ENCODE measurements around the gene GRM7.

GRM7 gene

DNA sequence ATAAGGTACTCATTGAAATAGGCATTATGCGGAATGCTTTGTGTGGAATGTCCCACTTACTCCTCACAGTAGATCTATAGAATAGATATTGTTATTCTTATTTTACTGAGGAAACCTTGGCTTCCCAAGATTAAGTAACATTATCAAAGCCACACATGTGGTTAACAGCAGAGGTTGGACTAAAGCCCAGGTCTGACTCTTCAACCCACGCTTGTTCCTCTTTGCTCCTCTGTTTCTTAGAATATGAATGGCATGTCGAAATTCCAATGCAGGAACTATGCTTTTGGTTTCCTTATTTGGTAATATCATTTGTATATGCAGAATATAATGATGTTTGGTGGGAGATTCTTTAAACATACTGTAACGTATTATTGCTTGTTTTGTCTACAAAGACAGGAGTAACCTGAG is 821.9 kb downstream of the GRM7 start:
- no peak for DNase-seq

DNA sequence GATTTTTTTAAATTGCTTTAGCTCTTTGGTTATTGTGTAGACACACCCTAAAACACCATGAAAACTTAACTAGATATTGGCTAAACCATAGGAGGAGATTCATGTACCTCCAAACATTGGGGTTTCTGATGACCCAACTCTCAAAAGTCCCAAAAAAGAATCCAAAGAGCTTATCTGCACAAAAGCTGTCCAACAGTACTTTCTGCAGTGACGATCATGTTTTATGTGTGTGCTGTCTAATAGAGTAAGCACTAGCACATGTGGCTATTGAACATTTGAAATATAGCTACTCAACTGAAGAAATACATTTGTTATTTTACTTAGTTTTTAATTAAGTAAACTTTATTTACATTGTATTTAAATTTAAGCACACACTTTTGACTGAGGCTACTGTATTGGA is 822.5 kb downstream of the GRM7 start:
- no peak for DNase-seq

DNA sequence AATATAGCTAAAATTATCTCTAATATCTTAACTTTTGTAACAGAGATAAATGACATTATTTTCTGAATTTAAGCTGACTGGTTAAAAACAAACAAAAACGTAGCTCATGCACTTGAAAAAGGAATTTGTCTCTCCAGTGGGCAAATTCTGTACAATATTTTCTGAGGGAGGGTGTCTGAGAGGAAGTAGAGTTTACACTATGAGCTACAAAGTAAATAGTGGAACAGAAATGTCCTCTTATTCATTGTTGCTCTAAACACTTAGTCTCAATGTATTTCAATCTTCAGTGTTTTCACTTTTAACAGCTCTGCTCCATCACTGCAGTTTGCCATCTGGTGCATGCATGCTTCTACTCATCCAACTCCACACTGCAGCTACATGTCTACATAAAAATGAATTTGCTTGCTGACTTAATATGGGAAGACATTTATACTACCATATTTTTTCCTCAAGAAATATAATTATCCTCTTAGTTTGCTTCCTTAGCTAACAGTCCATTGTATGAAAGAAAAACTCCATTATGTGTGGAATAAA is 823.3 kb downstream of the GRM7 start:
- no peak for DNase-seq

DNA sequence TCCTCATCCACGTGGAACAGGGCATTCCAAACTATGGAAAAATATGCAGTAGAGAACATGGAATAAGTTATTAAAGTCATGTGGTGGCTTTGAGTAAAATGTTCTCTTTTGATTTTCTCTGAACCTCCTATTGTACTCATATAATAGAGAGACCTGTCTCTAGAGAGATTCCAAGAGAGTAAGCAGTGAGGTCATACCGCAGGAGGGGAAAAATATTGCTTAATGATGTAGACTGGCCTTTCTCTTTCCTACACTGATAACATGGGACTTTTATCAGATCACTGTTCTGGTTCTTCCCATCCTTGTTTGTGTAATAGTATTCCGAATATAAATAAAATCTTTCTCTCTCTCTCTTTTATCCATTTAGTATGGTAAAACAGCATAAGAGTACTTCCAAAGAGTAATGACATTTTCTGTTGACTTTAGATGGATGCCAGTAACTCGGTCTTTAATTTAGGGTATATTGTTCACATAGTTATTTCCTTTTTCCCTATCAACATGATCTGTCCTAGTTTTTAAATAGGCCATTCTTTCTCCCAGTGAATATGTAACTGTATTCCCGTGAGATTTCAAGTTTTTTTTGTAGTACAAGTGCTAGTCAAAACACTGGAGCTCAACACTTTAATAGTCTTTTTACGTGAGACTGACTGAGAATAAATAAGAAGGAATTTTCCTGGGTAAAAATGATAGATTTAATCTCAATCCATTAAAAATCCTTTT is 826.7 kb downstream of the GRM7 start:
- DNase-seq: no peak

DNA sequence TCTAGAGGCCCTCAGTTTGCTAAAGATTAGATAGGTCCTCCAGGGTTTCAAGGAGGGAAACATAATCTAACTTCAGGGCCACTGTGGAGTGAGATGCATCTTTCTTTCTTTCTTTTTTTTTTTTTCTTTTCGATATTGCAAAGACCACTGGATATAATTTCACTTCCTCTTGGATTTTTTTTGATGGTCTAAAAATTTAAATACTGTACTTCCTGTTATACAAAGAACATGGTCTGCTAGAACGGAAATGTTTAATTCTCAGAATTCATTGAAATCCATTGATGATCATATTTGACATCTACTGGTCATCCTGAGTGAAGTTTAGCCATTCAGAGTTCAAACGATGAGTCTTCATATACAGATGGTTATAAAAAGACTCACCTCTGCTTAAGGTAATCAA is 832.0 kb downstream of the GRM7 start:
- no peak for DNase-seq

DNA sequence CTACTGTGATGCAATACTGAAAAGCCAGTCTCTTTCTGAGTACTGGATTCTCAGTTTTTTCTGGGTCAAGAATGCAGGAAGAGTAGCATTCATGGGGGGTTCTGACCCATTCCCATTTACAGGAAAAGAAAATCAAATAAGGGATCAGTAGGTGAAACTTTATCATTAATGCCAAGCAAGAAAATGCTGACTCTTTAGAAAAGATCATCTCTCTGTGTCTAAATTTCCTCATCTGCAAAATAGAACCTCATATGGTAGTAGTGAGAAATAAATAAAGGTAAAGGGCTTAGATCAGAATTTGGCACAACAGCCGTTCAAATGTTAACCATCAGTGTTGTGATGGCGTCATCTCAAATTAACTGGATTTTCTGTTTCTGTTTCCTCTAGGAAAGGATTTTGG is 833.1 kb downstream of the GRM7 start:
- no peak for DNase-seq

DNA sequence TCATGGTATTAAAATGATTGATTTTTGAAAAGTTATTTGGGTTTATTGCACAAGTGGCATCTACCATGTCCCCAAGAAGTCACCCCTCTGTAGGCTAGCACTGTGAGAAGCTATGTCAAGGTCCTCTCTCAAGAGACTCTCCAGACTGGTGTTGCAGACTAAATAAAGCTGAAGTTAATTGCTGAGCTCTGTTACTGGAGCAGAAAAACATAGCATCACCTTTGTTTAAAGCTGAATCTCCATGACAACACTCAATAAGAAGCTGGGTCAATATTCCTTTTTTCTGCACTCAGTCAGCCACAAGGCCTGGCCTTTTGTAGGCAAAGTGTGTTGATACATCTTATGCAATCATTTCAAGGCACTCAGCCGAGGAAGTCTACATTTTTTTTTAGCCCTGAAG is 834.1 kb downstream of the GRM7 start:
- no peak for DNase-seq

DNA sequence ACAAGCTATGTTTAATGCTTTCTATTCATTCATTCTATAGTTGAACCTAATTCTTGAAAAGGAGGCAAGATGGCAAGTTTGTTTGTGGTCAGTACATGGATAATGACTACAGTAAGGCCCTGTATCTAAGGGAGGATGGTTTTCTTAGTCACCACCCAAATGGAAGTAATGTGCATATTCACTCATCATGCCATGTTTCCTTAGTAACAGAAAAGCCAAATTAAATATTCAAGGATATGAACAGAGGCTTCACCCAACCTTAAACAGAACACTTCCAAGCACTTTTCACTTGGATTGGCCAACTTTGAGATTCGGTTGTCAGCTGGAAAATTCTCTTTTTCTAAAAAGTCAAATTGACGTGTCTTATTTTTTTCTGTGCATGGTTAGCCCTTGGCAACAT is 835.4 kb downstream of the GRM7 start:
- no peak for DNase-seq

DNA sequence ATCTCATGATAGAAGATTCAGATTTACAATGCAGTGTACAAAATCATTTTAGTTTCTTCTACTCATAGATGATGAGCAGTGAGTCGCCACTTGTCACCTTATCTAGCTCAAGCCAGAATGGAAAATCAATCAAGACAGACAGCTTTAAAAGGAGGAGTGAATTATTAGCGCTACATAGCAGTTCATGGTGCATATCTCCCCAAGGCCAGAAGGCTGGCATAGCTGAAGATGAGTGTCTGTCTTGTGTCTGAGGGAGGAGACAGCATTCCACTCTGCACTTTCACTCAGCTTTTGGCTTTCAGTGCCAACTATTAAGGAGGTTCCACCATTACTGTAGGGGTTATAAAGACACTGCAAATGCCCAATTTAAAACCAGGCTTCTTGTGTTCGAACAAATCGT is 836.6 kb downstream of the GRM7 start:
- no peak for DNase-seq

DNA sequence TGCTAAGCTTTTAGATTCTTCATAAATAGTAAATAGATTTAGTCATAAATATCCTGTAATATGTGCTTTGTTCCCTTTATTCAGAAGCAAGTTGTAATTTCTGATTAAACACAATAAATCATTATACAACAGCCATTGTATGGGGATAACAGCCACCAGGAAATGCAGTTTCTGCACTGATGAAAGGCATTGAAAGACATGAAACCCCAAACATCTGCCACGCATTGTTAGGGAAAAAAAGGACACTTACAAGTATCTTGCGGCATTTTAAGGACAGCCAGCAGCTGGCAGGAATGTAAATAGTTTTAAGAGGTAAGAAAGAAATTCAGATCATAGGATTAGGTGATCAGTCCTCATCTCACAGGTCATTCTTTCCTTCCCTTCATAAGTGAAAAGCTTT is 839.6 kb downstream of the GRM7 start:
- no peak for DNase-seq

DNA sequence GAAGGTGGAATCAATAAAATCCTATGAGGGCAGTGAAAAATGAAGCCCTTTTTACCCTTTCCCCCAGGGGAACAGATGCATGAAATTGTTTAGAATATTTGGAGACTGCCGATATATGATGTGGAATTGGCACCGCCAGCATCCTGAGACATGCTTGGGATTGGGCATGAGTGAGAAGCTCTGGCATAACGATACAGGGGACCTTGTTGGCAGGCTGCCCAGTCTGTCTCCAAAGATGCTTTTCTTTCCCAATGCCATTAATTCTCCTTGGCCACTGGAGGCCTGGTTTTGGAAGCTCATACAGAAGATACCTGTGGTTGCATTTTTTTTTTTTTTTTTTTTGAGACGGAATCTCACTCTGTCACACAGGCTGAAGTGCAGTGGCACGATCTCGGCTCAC is 840.1 kb downstream of the GRM7 start:
- no peak for DNase-seq

DNA sequence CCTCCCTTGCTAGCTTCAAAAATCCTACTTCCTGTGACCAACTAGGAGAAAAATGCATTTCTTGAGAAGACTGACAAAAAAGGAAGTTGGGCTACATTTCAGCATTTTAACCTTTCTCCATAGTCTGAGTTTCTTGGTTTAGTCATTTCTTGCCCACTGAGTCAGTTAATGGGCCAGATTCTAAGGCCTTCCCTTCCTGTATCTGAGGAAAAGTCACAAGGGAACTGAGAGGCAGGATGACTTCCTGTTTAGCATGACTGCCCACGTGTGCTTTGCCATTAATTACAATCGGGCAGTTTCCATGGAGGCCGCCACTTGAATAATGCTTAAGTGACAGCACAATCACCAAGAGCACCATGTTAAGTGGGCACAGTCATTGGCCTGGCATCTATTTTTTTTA is 846.3 kb downstream of the GRM7 start:
- DNase-seq: no peak

DNA sequence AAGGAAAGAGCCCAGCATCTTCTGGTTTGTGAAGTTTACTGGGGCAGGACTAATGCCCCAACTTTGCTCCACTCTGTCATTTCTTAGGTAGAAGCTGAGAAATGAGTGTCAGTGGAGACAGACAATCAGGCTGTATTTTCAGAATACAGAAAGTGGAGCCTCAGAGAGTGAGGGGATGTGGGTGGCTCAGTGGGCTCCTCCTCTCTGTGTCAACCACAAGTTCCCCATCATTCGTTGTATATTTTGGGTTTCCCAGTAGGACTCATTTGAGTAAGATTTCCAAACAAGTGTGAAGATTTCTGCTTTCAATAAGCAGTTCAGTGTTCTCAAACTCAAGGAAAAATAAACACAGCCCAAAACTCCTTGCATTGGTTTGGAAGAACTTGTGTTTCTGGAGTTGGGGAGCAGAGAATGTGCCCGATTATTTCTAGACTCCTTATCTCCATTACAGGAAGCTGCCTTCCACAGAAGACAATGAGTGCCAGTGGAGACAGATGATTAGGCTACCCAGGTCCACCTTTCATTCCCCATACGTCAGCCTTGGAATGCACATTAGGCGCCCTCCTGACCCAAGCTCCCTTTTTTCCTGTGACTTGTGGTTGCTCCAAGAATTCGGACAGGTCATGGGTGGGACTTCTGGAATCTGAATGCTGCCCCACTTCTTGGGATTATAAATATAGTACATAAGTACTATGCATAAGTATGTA is 848.6 kb downstream of the GRM7 start:
- no peak for DNase-seq

DNA sequence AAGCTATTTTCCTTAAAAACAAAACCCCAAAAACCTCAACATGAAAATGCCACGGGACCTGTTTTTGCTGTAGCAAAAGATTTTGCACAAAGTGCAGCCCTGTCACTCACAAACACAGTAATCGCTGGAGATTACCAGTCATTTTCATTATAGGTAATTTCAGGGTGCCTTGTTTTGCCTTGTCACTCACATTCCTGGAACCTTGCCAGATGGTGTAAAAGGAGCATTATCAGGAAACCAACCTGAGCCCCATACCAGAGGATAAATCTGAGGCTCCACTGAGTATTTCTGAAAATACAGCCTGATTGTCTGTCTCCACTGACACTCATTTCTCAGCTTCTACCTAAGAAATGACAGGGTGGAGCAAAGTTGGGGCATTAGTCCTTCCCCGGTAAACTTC is 849.4 kb downstream of the GRM7 start:
- DNase-seq: no peak

DNA sequence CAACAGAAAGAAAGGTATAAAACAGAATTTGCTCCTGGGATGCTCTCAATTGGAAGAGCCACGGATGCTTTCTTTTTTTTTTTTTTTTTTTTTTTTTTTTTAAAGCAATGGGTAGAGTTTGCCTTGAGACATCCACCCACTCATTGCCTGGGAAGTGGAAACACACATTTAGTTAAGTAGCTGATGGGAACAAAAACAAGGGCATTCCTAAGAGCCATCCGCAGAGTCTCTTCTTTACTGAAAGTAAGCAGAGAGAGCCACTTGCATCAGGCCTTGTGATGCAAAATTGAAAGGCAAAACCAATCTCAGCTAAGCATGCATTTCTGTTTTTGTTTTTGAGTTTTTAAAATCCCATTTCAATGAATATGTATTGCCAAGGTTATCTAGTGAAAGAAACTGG is 852.8 kb downstream of the GRM7 start:
- DNase-seq: no peak

DNA sequence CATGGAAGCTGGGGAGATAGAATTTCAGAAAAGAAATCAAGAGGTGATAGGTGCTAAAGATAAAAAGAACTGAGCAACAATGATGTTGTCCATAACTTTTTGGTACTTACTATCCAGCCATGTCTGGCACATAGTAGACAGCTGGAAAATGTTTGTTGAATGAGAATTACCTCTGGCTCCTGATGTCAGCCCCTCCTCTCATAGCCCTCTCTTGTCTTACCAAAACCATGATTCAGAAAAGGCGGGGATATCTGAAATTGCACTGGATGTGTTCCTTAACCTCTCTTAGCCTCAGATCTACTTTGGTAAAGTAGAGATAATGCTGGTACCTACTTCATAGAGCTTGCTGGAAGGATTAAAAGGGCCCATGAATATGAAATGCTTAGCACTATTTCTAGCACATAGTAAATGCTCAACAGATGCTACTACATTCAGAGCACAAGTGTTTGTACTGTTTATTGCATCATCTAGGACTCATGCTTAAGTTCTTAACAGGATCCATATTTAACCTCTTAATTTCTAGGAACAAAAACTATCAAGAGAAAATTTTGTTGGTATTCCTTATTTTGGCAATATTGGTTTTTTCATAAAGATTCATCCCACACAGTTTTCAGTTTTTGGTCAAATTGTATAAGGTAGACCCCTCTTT is 859.9 kb downstream of the GRM7 start:
- no peak for DNase-seq

DNA sequence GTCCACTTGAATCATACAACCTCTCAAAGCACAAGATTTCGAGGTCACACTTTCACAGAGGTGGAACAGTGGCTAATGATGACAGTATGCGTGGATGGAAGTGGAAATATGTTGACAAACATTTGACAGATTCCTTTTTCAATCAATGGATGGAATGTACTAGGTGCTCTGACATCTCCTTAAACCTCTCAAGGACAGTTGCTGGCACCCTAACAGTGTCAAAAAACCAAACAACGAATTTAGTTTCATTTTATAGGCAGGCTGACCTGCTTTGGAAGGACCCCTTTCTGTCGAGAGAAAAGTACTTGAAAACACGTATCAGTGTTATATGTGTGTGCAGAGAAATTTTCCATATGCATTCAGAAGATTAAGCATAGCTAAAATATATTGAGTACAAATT is 861.0 kb downstream of the GRM7 start:
- DNase-seq: no peak

DNA sequence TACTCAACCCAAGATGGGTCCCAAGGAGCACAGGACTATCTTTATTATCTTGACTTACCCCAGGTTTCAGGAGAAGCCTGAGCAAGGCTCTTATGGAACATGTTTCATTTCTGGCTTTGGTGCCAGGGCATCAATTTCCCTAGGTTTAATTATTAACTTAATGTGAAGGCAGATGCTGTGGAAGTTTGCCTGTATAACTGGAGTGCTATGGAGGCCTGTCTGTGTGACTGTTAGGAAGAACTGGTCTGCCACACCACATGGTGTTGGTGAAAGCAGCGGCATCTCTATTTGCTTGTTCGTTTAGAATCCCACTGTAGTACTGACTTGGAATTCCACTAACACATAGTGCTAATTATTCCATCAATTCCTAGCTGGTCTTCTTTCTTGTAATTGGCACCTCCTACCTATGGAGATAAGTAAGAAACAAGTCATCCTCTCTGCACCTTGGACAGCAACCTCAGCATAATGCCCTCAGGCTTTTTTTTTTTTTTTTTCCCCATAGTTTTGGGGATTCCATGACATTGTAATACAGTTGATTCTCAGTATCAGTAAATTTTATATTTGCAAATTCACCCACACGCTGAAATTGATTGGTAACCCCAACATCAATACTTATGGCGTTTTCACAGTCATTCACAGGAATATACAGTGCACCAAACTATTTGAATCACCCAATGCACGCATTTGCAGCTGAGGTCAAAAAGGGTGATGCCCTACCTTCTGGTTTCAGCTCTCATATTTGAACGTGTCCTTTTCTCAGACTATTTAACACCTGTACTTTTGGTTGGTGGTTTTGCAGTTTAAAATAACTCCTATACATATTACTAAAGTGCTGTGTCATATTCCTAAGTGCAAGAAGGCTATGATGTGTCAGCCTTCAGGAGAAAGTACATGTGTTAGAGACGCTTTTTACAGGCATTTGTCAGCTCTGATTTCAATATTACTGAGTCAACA is 867.9 kb downstream of the GRM7 start:
- no peak for DNase-seq

DNA sequence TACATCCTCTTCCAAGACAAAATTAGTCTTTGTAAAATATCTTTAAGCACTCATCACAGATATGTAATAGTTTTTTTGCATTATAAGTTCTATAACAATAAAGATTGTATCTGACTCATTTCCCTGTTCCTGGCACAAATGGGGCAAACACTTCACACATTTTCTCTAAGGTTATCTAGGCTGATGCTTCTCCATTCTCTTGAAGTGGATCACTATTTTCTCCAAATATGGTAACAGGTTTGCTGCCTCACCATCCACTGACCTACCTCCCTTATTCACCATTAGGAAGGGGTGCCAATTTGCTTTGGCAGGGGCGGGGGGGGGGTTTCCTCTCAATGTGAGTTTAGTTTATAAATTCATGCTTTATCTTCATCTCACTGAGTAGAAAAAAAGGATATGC is 873.0 kb downstream of the GRM7 start:
- no peak for DNase-seq

DNA sequence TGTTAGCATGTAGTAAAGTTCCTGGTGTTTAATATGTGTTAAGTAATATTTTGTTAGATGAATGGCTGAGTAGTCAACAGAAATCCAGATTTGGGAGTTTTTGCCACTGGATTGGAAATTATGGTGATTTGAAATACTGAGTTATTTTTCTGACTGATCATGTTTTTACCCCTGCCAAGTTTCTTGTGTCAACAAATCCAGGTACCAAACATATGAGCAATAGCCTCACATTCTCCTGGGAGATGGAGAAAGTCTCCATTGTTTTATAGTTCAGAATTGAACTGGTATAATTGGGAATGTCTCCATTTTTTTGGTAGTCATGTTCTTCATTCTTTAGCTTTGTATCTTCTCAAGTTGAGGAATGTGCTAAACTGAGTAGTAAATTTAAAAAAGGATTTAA is 873.5 kb downstream of the GRM7 start:
- no peak for DNase-seq

DNA sequence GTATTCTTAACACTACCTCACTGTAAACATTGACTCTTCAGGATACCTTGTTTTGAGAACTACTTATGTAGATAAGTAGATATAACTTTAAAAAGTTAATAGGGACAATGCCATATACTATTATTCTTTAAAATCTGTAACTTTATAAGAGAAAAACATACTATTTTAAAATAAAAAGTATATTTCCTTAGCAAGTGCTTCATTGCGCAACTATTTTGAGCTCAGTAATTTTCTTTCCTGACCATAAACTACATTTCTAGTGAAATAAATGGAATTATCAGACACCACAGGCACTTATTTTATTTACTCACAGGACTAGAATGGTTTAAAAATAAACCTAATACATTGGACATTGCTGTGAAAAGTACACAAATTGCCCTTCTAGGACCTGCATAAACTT is 876.3 kb downstream of the GRM7 start:
- no peak for DNase-seq

DNA sequence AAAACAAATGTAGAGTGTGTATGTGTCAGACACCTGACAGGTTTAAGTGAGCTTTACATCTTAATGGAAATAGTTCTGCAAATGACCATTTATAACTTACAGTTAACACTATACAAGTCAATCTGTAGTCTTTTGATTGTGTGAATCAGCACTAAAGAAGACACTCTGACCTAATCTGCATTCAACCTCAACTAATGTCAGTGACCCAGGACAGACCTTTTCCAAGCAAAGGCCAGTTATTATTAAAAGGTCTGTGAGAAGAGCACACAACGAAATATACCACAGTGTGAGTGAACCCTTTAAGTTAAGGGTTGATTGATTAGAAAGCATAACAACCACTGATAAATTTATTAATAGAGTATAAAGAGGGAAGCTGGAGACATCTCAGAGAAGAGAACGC is 878.8 kb downstream of the GRM7 start:
- no peak for DNase-seq

DNA sequence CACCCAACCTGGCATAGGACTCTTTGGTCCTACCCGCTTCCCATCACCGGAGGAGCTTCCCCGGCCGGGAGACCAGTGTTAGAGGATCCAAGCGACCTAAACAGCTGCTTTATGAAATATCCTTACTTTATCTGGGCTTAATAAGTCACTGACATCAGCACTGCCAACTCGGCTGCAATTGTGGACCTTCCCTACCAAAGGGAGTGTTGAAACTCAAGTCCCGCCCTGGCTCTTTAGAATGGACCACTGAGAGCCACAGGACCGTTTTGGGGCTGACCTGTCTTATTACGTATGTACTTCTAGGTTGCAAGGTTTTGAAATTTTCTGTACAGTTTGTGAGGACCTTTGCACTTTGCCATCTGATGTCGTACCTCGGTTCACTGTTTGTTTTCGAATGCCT is 879.5 kb downstream of the GRM7 start:
- DNase-seq: no peak
